Neural progenitor cell (in vitro differentiated cells): ENCODE measurements around the gene ZNF503.
A peak's percentile ranks its signal among the peaks of the same experiment; 100 is the strongest.

Experiments used
- CTCF ChIP-seq: fragments of 200-600 bp; sonication (generic); IDR thresholded peaks from 2 replicates; pipeline ENCODE4 v1.5.1; 2017; ENCODE audit warnings: antibody characterized with exemption, mild to moderate bottlenecking
- EZH2 ChIP-seq: fragments of 200-600 bp; sonication (generic); IDR thresholded peaks from 2 replicates; pipeline ENCODE4 v1.6.1; 2017; ENCODE audit warnings: antibody characterized with exemption, mild to moderate bottlenecking, moderate library complexity

DNA sequence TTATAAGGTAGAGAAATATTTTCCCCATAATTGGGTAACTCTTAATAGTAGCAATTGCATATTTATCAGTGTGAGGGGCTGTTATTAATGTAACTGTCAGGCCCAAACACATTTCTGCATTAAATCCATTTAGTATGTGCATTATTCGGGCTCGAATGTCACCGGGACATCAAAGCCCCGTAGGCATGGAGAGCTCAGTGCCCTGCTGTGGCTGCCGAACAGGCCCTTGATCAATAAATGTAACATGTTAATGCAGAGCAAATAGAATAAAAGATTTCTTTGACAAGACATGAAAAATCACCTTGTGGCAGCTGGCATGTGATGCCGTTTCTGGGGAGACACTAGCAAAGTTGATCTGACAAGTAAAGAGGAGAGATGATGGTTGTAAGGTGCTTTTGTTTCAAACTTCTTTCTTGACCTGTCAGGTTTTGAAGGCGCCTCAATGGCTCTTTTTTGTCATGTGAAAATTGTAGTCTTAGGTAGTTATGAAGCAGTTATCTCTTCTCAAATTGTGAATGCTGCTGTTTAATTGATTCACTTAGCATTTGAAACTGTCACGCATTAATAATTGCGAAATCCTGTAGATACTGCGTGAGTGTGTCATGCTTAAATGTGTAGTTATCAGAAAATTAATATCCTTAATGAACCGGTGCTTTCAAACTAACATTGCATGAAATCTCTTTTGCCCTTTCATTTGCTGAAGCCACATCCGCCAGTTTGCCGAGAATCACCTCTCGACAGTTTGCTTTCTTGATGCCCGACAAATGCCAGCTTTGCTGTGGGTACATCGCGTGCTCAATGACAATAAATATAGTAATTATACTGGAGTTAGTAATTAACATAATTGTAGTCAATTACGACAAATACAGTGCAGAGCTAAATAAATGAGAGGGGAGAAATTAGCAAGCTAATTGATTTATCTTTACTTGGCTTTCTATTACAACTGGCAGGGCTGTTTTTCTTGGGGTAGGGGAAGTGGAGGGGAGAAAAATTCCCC, 49.4 kb upstream of the ZNF503 start:
- TF ChIP-seq EZH2 = peak; percentile 18
- TF ChIP-seq CTCF = no peak
